Esophagus squamous epithelium (tissue), 4 donors: ENCODE data around the gene TBC1D1.

Experiments
- POLR2A ChIP-seq, 4 donors: fragments of 450-650 bp; IDR thresholded peaks; one replicate each; pipeline ENCODE4 v1.6.1; 2017; ENCODE audit warnings: antibody characterized with exemption in 4 of 4, mild to moderate bottlenecking in 4 of 4, moderate library complexity in 3 of 4
- TF ChIP-seq, protein P1 (sequence below), 6 experiments: fragments of 450-650 bp in 4 of 6; fragments of 200-600 bp in 2 of 6; sonication (generic) in 2 of 6; IDR thresholded peaks; one replicate each; pipeline ENCODE4 v1.5.1; 2016 to 2019; ENCODE audit warnings: antibody characterized with exemption in 6 of 6, mild to moderate bottlenecking in 4 of 6, moderate library complexity in 4 of 6

DNA sequence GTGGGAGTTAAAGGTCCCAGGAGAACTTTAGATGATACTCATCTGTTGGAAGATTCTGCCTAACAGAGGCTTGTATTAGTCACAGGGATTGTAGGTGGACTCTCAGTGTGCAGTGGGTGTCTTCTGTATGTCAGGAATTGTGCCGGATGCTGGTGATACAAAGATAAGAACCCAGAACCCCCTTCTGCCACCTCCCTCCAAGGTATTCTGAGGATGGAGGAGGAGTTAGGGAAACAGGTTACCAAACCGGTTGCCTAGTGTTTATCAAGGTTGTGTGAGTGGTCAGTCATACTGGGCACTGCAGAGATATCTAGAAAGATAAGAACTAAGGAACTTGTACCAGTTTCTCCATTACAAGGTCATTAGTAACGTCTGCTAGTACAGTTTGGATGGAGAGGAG is 130.9 kb downstream of the TBC1D1 start:
- TF ChIP-seq, protein P1, sequence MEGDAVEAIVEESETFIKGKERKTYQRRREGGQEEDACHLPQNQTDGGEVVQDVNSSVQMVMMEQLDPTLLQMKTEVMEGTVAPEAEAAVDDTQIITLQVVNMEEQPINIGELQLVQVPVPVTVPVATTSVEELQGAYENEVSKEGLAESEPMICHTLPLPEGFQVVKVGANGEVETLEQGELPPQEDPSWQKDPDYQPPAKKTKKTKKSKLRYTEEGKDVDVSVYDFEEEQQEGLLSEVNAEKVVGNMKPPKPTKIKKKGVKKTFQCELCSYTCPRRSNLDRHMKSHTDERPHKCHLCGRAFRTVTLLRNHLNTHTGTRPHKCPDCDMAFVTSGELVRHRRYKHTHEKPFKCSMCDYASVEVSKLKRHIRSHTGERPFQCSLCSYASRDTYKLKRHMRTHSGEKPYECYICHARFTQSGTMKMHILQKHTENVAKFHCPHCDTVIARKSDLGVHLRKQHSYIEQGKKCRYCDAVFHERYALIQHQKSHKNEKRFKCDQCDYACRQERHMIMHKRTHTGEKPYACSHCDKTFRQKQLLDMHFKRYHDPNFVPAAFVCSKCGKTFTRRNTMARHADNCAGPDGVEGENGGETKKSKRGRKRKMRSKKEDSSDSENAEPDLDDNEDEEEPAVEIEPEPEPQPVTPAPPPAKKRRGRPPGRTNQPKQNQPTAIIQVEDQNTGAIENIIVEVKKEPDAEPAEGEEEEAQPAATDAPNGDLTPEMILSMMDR (IDR thresholded peaks at IDR 0.05) = no peak
- no peak for TF ChIP-seq POLR2A (IDR thresholded peaks at IDR 0.05)
